K562 (cell line): Measurements from ENCODE around the gene SLC26A6. TPM values are rescaled to one million over a fixed set of nuclear protein-coding genes. Genes with fewer than 3 reads are reported as not detected.

ENCODE experiments used
- LEF1 ChIP-seq: fragments of 450-650 bp; IDR thresholded peaks from 2 replicates; pipeline ENCODE4 v1.6.1; 2016; ENCODE audit warnings: mild to moderate bottlenecking
- ZFP36 ChIP-seq: fragments of 150-350 bp; IDR thresholded peaks from 2 replicates; pipeline ENCODE4 v1.6.1; 2018; ENCODE audit warnings: low read length, low read depth; ENCODE audit not compliant: partially characterized antibody
- polyA plus RNA-seq, 8 experiments: library from polyadenylated mRNA; depleted of rRNA in 4 of 8; stranded (reverse) in 5 of 8; unstranded in 3 of 8; fragments of >200 nt; fragmentation: Nextera tagmentation in 2 of 8; fragmentation: Illumina TruSeq in 1 of 8; extraction: Ambion mirVana in 2 of 8; extraction: Trizol in 1 of 8; gene quantifications; 2 replicates each; pipeline versions ENCODE4 v1.2.1 to v1.2.3, GENCODE V29; 2011 to 2014; ENCODE audit warnings: inconsistent platforms in 1 of 8, missing spikeins in 1 of 8
- total RNA-seq, 7 experiments: library from RNA; depleted of rRNA in 6 of 7; stranded (reverse); fragments of >200 nt in 6 of 7; fragmentation: Illumina TruSeq in 2 of 7; extraction: Trizol in 2 of 7; gene quantifications; 2 replicates each; pipeline versions ENCODE4 v1.2.1 to v1.2.3, GENCODE V29; 2011 to 2021; ENCODE audit warnings: low replicate concordance in 1 of 7
- TF ChIP-seq, protein P1 (sequence below): fragments of 450-650 bp; IDR thresholded peaks from 2 replicates; pipeline ENCODE4 v1.6.1; 2016; ENCODE audit warnings: mild to moderate bottlenecking, moderate library complexity
- TF ChIP-seq, protein P2 (sequence below): fragments of 450-650 bp; IDR thresholded peaks from one replicate; pipeline ENCODE4 v1.6.1; 2018; ENCODE audit warnings: mild to moderate bottlenecking, moderate library complexity; ENCODE audit not compliant: partially characterized antibody
- TF ChIP-seq, protein P3 (sequence below): fragments of 450-650 bp; IDR thresholded peaks from 2 replicates; pipeline ENCODE4 v1.6.1; 2017; ENCODE audit warnings: antibody characterized with exemption

The SLC26A6 gene
- total and polyA plus RNA-seq, 9 of the 15 experiments (the other 6 are each of a cell fraction or from before 2014, with no cell fraction given) = 2.1 to 27.2 (median 14.8) TPM

DNA sequence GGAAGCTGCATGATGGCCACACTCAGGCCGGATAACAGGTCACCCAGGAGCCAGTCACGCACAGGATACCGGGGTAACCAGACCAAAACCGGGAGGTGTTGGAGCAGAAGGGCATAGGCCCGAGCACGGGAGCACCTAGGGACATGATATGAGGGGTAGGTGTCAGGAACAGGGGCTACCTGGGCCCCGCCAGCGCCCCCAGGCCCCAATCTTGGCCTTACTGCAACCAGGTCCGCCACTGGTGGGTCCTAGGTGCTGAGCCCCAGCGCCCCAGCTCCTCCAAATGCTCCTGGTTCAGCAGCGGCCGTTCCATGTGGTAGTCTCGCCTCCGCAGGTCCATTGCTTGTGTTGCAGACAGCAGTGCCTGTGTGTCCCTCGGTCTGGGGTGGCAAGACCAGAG, 2.0 kb downstream of the SLC26A6 start (continued):
- TF ChIP-seq, protein P1, sequence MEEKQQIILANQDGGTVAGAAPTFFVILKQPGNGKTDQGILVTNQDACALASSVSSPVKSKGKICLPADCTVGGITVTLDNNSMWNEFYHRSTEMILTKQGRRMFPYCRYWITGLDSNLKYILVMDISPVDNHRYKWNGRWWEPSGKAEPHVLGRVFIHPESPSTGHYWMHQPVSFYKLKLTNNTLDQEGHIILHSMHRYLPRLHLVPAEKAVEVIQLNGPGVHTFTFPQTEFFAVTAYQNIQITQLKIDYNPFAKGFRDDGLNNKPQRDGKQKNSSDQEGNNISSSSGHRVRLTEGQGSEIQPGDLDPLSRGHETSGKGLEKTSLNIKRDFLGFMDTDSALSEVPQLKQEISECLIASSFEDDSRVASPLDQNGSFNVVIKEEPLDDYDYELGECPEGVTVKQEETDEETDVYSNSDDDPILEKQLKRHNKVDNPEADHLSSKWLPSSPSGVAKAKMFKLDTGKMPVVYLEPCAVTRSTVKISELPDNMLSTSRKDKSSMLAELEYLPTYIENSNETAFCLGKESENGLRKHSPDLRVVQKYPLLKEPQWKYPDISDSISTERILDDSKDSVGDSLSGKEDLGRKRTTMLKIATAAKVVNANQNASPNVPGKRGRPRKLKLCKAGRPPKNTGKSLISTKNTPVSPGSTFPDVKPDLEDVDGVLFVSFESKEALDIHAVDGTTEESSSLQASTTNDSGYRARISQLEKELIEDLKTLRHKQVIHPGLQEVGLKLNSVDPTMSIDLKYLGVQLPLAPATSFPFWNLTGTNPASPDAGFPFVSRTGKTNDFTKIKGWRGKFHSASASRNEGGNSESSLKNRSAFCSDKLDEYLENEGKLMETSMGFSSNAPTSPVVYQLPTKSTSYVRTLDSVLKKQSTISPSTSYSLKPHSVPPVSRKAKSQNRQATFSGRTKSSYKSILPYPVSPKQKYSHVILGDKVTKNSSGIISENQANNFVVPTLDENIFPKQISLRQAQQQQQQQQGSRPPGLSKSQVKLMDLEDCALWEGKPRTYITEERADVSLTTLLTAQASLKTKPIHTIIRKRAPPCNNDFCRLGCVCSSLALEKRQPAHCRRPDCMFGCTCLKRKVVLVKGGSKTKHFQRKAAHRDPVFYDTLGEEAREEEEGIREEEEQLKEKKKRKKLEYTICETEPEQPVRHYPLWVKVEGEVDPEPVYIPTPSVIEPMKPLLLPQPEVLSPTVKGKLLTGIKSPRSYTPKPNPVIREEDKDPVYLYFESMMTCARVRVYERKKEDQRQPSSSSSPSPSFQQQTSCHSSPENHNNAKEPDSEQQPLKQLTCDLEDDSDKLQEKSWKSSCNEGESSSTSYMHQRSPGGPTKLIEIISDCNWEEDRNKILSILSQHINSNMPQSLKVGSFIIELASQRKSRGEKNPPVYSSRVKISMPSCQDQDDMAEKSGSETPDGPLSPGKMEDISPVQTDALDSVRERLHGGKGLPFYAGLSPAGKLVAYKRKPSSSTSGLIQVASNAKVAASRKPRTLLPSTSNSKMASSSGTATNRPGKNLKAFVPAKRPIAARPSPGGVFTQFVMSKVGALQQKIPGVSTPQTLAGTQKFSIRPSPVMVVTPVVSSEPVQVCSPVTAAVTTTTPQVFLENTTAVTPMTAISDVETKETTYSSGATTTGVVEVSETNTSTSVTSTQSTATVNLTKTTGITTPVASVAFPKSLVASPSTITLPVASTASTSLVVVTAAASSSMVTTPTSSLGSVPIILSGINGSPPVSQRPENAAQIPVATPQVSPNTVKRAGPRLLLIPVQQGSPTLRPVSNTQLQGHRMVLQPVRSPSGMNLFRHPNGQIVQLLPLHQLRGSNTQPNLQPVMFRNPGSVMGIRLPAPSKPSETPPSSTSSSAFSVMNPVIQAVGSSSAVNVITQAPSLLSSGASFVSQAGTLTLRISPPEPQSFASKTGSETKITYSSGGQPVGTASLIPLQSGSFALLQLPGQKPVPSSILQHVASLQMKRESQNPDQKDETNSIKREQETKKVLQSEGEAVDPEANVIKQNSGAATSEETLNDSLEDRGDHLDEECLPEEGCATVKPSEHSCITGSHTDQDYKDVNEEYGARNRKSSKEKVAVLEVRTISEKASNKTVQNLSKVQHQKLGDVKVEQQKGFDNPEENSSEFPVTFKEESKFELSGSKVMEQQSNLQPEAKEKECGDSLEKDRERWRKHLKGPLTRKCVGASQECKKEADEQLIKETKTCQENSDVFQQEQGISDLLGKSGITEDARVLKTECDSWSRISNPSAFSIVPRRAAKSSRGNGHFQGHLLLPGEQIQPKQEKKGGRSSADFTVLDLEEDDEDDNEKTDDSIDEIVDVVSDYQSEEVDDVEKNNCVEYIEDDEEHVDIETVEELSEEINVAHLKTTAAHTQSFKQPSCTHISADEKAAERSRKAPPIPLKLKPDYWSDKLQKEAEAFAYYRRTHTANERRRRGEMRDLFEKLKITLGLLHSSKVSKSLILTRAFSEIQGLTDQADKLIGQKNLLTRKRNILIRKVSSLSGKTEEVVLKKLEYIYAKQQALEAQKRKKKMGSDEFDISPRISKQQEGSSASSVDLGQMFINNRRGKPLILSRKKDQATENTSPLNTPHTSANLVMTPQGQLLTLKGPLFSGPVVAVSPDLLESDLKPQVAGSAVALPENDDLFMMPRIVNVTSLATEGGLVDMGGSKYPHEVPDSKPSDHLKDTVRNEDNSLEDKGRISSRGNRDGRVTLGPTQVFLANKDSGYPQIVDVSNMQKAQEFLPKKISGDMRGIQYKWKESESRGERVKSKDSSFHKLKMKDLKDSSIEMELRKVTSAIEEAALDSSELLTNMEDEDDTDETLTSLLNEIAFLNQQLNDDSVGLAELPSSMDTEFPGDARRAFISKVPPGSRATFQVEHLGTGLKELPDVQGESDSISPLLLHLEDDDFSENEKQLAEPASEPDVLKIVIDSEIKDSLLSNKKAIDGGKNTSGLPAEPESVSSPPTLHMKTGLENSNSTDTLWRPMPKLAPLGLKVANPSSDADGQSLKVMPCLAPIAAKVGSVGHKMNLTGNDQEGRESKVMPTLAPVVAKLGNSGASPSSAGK = no peak
- TF ChIP-seq ZFP36 = no peak
- TF ChIP-seq LEF1 = no peak
- TF ChIP-seq, protein P2, sequence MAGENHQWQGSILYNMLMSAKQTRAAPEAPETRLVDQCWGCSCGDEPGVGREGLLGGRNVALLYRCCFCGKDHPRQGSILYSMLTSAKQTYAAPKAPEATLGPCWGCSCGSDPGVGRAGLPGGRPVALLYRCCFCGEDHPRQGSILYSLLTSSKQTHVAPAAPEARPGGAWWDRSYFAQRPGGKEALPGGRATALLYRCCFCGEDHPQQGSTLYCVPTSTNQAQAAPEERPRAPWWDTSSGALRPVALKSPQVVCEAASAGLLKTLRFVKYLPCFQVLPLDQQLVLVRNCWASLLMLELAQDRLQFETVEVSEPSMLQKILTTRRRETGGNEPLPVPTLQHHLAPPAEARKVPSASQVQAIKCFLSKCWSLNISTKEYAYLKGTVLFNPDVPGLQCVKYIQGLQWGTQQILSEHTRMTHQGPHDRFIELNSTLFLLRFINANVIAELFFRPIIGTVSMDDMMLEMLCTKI = no peak
- TF ChIP-seq, protein P3, sequence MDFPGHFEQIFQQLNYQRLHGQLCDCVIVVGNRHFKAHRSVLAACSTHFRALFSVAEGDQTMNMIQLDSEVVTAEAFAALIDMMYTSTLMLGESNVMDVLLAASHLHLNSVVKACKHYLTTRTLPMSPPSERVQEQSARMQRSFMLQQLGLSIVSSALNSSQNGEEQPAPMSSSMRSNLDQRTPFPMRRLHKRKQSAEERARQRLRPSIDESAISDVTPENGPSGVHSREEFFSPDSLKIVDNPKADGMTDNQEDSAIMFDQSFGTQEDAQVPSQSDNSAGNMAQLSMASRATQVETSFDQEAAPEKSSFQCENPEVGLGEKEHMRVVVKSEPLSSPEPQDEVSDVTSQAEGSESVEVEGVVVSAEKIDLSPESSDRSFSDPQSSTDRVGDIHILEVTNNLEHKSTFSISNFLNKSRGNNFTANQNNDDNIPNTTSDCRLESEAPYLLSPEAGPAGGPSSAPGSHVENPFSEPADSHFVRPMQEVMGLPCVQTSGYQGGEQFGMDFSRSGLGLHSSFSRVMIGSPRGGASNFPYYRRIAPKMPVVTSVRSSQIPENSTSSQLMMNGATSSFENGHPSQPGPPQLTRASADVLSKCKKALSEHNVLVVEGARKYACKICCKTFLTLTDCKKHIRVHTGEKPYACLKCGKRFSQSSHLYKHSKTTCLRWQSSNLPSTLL = no peak
